GM06990 (cell line): Measurements from ENCODE around the gene ZBTB46.

Experiments
- DNase-seq: peaks from one replicate; pipeline ENCODE4 v3.0.0-alpha.2; 2011; ENCODE audit not compliant: insufficient read length; ENCODE audit errors: extremely low read depth
- H3K27me3 ChIP-seq: replicated peaks from 2 replicates; pipeline ENCODE4 v1.6.0; 2011; ENCODE audit warnings: low read length; ENCODE audit not compliant: control insufficient read depth, insufficient read depth
- H3K36me3 ChIP-seq: 2 replicates; pipeline ENCODE4 v1.5.1; 2011; ENCODE audit warnings: low read length; ENCODE audit not compliant: control insufficient read depth, insufficient read depth
- H3K4me3 ChIP-seq: replicated peaks from 2 replicates; pipeline ENCODE4 v1.5.1; 2011; ENCODE audit warnings: low read depth, mild to moderate bottlenecking, control low read depth, low read length
- CTCF ChIP-seq: IDR thresholded peaks from 2 replicates; pipeline ENCODE4 v1.5.1; 2011; ENCODE audit warnings: low read length, control low read depth, mild to moderate bottlenecking, inconsistent platforms; ENCODE audit not compliant: insufficient read depth, poor library complexity, severe bottlenecking

Gene ZBTB46

GRCh38 chr20:63695424-63696305 lies 135.4 kb downstream of the ZBTB46 start:
- no peaks in the 10 kb centered on the region for H3K27me3 ChIP-seq
- TF ChIP-seq CTCF, result no peak
- H3K36me3 ChIP-seq, result peaks cover 8% of the 10 kb centered on the region
- no peak for DNase-seq
- H3K4me3 ChIP-seq, result no peak overlapping the region

- Histone ChIP-seq H3K27me3 (no peaks in the 10 kb centered on the region), H3K4me3 (no peak overlapping the region), H3K36me3 (peaks cover 5% of the 10 kb centered on the region)
- DNase-seq, result no peak
- TF ChIP-seq CTCF, result no peak
Measured at GRCh38 chr20:63694584-63695423, 136.3 kb downstream of the ZBTB46 start.

GRCh38 chr20:63693733-63694583 lies 137.1 kb downstream of the ZBTB46 start:
- H3K27me3 ChIP-seq, result no peaks in the 10 kb centered on the region
- peaks cover 5% of the 10 kb centered on the region for H3K36me3 ChIP-seq
- TF ChIP-seq CTCF, result no peak
- no peak overlapping the region for H3K4me3 ChIP-seq
- DNase-seq, result no peak
